GM18508 (cell line): ENCODE results near the gene CCDC40.

Experiments used
- ATAC-seq: cut with Tn5 transposase; IDR thresholded peaks from one replicate; pipeline ENCODE4 v1.9.1; 2021; ENCODE audit warnings: moderate number of reproducible peaks; ENCODE audit not compliant: insufficient read depth, unreplicated experiment

CCDC40 gene

GRCh38 chr17:80109713-80110446 lies 73.4 kb downstream of the CCDC40 start:
- no peak for ATAC-seq

GRCh38 chr17:80110447-80110812 lies 74.0 kb downstream of the CCDC40 start:
- ATAC-seq: no peak

DNA sequence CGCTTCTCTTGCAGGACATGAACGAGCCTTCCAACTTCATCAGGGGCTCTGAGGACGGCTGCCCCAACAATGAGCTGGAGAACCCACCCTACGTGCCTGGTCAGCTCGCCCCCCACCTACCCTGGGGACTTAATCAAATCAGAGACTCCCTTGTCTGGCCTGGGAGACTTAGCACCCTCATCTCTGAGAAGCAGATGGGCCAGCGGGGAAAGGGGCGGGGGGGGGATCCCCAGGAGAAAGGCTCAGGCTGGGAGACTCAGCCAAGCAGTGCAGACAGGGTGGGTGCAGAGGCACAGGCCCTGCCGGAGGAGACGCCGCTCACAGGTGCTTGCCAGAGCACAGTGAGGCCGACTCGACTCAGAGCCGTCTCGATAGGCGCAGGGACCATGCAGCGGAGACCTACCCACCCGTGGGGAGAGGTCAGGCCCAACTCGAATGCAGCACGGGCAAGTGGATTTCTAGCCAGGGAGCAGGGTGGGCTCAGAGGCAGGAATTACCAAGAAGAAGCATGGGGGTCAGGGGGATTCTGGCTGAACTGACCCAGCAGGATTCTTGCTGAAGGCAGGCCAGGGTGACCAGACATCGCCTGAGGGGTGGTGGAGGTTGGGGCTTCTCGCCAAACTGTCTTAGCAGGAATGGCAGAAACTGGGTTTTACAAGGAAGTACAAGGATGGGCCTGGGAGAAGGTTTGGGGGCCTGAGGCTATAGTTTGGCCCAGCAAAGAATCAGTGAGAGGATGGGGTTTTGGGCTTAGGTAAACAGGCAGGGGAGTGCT lies 74.7 kb downstream of the CCDC40 start:
- ATAC-seq: no peak

- ATAC-seq: no peak
These were observed 75.4 kb downstream of the CCDC40 start for GRCh38 chr17:80111702-80112470.

DNA sequence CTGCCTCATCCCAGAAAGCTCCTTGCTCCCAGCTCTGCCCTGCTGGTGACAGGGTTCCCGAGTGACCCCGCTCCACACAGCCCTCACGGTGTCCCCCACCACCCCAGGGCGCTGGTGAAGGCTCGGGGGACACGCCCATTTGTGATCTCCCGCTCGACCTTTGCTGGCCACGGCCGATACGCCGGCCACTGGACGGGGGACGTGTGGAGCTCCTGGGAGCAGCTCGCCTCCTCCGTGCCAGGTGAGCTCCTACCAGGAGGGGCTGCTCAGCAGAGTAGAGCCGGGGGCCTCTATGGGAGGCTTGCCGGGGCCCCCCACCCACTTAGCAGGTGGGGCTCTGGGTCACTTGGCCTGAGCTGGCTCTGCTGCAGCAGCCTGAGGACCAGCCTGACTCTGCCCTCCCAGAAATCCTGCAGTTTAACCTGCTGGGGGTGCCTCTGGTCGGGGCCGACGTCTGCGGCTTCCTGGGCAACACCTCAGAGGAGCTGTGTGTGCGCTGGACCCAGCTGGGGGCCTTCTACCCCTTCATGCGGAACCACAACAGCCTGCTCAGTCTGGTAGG lies 76.1 kb downstream of the CCDC40 start:
- ATAC-seq: no peak

- no peak for ATAC-seq
These were observed 76.6 kb downstream of the CCDC40 start for GRCh38 chr17:80113033-80113484.

GRCh38 chr17:80114758-80115157 lies 78.3 kb downstream of the CCDC40 start:
- no peak for ATAC-seq

DNA sequence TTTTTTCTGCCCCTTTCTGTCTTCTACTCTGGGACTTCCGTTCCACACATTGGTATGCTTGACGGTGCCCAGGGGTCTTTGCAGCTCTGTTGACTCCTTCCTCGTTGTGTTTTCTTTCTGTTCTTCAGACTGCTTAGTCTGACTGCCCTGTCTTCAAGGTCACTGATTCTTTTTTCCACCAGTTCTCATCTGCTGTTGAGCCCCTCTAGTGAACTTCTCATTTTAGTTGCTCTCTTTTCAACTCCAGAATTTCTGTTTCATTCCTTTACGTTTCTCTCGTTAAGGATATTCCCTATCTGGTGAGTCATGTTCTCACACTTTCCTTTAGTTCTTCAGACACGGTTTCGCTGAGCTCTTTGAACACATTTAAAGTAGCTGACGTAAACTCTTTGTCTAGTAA lies 78.7 kb downstream of the CCDC40 start:
- no peak for ATAC-seq

GRCh38 chr17:80116276-80116920 lies 80.0 kb downstream of the CCDC40 start:
- ATAC-seq: no peak

GRCh38 chr17:80116921-80117380 lies 80.5 kb downstream of the CCDC40 start:
- ATAC-seq: no peak

- ATAC-seq: no peak
These were observed 81.3 kb downstream of the CCDC40 start for GRCh38 chr17:80117491-80118401.

DNA sequence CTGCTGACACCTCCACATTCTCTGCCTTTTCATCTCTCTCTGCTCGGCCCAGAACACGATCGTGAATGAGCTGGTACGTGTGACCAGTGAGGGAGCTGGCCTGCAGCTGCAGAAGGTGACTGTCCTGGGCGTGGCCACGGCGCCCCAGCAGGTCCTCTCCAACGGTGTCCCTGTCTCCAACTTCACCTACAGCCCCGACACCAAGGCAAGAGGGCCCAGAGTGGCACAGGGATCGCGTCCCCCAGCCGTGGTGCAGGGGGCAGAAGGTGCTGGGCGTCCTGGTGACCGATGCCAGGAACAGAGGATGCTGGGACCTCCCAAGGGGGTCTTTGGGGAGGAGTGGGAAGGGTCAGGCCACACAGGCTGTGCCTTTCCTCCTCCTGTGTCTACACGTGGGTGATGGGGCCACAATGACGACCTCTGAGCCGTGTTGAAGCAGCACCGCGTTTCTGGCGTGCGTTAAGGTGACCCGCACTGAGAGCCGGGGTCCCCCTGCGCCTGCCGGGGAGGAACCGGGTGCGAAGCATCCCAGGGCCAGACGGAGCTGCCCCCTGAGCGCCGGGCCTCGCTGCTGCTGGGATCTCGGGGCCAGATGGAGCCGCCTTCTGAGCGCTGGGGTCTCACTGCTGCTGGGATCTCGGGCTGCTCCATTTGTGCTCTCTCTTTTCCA lies 82.3 kb downstream of the CCDC40 start:
- no peak for ATAC-seq

DNA sequence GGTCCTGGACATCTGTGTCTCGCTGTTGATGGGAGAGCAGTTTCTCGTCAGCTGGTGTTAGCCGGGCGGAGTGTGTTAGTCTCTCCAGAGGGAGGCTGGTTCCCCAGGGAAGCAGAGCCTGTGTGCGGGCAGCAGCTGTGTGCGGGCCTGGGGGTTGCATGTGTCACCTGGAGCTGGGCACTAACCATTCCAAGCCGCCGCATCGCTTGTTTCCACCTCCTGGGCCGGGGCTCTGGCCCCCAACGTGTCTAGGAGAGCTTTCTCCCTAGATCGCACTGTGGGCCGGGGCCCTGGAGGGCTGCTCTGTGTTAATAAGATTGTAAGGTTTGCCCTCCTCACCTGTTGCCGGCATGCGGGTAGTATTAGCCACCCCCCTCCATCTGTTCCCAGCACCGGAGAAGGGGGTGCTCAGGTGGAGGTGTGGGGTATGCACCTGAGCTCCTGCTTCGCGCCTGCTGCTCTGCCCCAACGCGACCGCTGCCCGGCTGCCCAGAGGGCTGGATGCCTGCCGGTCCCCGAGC lies 82.9 kb downstream of the CCDC40 start:
- ATAC-seq: no peak

- no peak for ATAC-seq
These were observed 83.4 kb downstream of the CCDC40 start for GRCh38 chr17:80119839-80120238.

- ATAC-seq: no peak
These were observed 85.7 kb downstream of the CCDC40 start for GRCh38 chr17:80122026-80122575.

- ATAC-seq: no peak
These were observed 86.6 kb downstream of the CCDC40 start for GRCh38 chr17:80122926-80123505.

- ATAC-seq: no peak
These were observed 87.3 kb downstream of the CCDC40 start for GRCh38 chr17:80123791-80124190.
